NT2/D1 (cell line): Measurements from ENCODE around the gene ENPP6.
"Not testable (repeated sequence)": the region's sequence is repeated elsewhere in the genome, so short reads cannot be mapped to it uniquely, and the experiment has no call there.

Experiments
- DNase-seq: peaks from one replicate; pipeline ENCODE4 v3.0.0-alpha.2; 2011; ENCODE audit warnings: low read depth, low spot score
- H3K27me3 ChIP-seq: 2 replicates; pipeline ENCODE4 v1.6.0; 2011; ENCODE audit warnings: mild to moderate bottlenecking; ENCODE audit not compliant: insufficient read length, insufficient read depth
- H3K36me3 ChIP-seq: 2 replicates; pipeline ENCODE4 v1.6.1; 2011; ENCODE audit warnings: mild to moderate bottlenecking, low read length, mixed read lengths; ENCODE audit not compliant: insufficient read depth, insufficient read length
- H3K4me1 ChIP-seq: 2 replicates; pipeline ENCODE4 v1.5.1; 2011; ENCODE audit not compliant: insufficient read depth, insufficient read length
- H3K4me3 ChIP-seq: 2 replicates; pipeline ENCODE4 v1.5.1; 2011; ENCODE audit warnings: low read depth; ENCODE audit not compliant: insufficient read length
- H3K9ac ChIP-seq: 2 replicates; pipeline ENCODE4 v1.6.0; 2011; ENCODE audit warnings: low read depth; ENCODE audit not compliant: insufficient read length
- H3K9me3 ChIP-seq: 2 replicates; pipeline ENCODE4 v1.5.1; 2011; ENCODE audit warnings: mild to moderate bottlenecking, low read length; ENCODE audit not compliant: insufficient read depth
- SUZ12 ChIP-seq: IDR thresholded peaks from 2 replicates; pipeline ENCODE4 v1.6.1; 2011; ENCODE audit not compliant: insufficient read length, insufficient read depth; ENCODE audit errors: extremely low read depth
- YY1 ChIP-seq: IDR thresholded peaks from 2 replicates; pipeline ENCODE4 v1.6.1; 2011; ENCODE audit not compliant: insufficient read length, insufficient read depth
- ZNF274 ChIP-seq: IDR thresholded peaks from 2 replicates; pipeline ENCODE4 v1.6.1; 2011; ENCODE audit warnings: mild to moderate bottlenecking, low read depth, low read length

ENPP6 gene

DNA sequence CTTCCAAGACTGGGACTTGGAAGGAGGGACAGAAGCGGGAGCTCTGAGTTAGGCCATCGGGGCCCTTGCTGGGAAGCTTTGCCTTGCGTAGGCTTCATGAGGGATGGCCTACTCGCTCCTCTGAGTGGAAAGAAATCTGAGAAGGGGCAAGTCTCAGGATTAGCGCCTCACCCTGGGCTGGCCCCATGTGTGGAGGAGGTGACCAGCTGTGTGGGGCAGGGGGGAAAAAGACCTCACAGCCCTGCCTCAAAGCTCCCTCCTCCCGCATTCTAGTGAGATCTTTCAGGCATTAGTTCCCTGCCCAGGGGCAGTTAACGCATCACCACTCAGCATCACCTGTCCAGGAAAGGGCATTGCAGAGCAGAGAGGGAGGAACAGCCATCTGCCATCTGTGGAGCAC is 156.1 kb downstream of the ENPP6 start:
- DNase-seq, result no peak
- Histone ChIP-seq H3K36me3 (no peaks in the 10 kb centered on the region), H3K4me3 (no peak overlapping the region), H3K9ac (no peak overlapping the region), H3K9me3 (no peaks in the 10 kb centered on the region), H3K27me3 (no peaks in the 10 kb centered on the region), H3K4me1 (no peaks in the 10 kb centered on the region)
- TF ChIP-seq ZNF274, result no peak
- no peak for TF ChIP-seq YY1
- TF ChIP-seq SUZ12, result no peak

DNA sequence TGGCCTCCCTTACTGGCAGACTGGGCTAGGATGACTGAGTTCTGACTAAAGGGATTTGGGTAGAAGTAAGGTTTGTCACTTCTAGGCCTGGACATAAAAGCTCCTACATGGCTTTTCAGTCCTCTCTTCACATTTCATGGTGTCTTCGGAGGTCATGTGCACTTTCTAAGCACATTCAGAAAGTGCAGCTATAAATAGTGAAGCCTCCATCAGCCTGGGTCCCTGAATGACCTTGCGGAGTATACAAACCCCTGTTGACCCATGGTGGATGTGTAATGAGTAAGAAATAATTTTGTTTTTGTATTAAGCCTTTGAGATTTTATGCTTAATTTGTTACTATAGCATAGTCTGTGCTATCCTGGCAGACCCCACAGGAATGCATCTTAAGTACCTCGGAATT is 158.6 kb downstream of the ENPP6 start:
- no peak overlapping the region for H3K4me3 ChIP-seq
- no peak for TF ChIP-seq SUZ12
- H3K9ac ChIP-seq, result no peak overlapping the region
- no peaks in the 10 kb centered on the region for H3K27me3 ChIP-seq
- no peaks in the 10 kb centered on the region for H3K4me1 ChIP-seq
- no peak for DNase-seq
- H3K36me3 ChIP-seq, result no peaks in the 10 kb centered on the region
- H3K9me3 ChIP-seq, result no peaks in the 10 kb centered on the region

GRCh38 chr4:184058026-184058425 is 159.6 kb downstream of the ENPP6 start:
- no peak overlapping the region for H3K4me3 ChIP-seq
- H3K27me3 ChIP-seq, result no peaks in the 10 kb centered on the region
- H3K36me3 ChIP-seq, result no peaks in the 10 kb centered on the region
- H3K9ac ChIP-seq, result no peak overlapping the region
- no peaks in the 10 kb centered on the region for H3K4me1 ChIP-seq
- no peak for DNase-seq
- H3K9me3 ChIP-seq, result no peaks in the 10 kb centered on the region
- TF ChIP-seq SUZ12, result no peak
- no peak for TF ChIP-seq YY1
- no peak for TF ChIP-seq ZNF274

DNA sequence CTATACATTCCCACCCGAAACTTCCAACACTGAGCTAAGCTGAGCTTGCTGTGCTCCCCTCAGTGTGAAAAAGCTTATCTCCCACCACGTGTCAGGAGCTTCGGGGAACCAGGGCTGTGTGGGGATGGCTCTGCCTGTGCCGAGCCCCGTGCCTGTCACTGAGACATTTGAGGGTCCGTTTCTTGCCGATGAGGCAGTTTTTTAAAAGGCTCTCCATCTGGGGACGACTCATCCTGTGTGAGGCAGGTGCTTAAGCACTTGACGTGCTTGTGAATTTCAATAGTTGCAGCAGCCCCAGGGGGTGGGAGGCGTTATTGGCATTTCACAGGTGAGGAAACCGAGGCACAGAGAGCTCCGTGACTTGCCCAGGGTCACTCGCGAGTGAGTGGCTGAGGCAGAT is 160.8 kb downstream of the ENPP6 start:
- Histone ChIP-seq H3K4me1 (no peaks in the 10 kb centered on the region), H3K9ac (no peak overlapping the region), H3K27me3 (no peaks in the 10 kb centered on the region), H3K36me3 (no peaks in the 10 kb centered on the region), H3K4me3 (no peak overlapping the region), H3K9me3 (no peaks in the 10 kb centered on the region)
- TF ChIP-seq YY1, result no peak
- no peak for TF ChIP-seq SUZ12
- TF ChIP-seq ZNF274, result no peak
- no peak for DNase-seq

- no peaks in the 10 kb centered on the region for H3K27me3 ChIP-seq
- DNase-seq, result no peak
These were observed 164.2 kb downstream of the ENPP6 start for GRCh38 chr4:184053434-184053833.

GRCh38 chr4:184052616-184053015 is 165.1 kb downstream of the ENPP6 start:
- Histone ChIP-seq H3K9ac (no peak overlapping the region), H3K9me3 (no peaks in the 10 kb centered on the region), H3K27me3 (no peaks in the 10 kb centered on the region), H3K36me3 (no peaks in the 10 kb centered on the region), H3K4me3 (no peak overlapping the region), H3K4me1 (no peaks in the 10 kb centered on the region)
- DNase-seq, result no peak
- TF ChIP-seq ZNF274 (no peak), SUZ12 (no peak)

More at GRCh38 chr4:184053434-184053833, 164.2 kb downstream of the ENPP6 start:
- no peaks in the 10 kb centered on the region for H3K4me1 ChIP-seq
- H3K4me3 ChIP-seq, result no peak overlapping the region
- H3K36me3 ChIP-seq, result no peaks in the 10 kb centered on the region
- H3K9ac ChIP-seq, result no peak overlapping the region
- no peaks in the 10 kb centered on the region for H3K9me3 ChIP-seq
- no peak for TF ChIP-seq YY1
- no peak for TF ChIP-seq SUZ12
- no peak for TF ChIP-seq ZNF274

DNA sequence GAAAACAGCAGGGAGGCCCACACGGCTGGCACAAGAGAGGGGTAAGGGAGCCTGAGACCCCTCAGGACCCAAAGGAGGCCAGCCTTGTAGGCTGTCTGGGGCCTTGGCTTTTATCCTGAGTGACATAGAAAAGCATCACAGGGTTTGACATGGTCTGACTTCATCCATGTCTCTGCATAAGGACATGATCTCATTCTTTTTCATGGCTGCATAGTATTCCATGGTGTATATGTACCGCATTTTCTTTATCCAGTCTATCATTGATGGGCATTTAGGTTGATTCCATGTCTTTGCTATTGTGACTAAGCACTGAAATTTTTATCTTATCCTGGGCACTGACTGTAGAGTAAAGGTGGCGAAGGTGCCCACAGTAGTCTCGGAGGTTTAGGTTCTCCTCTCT is 166.4 kb downstream of the ENPP6 start:
- H3K9me3 ChIP-seq, H3K36me3 ChIP-seq, H3K27me3 ChIP-seq, DNase-seq, H3K4me1 ChIP-seq, H3K4me3 ChIP-seq, H3K9ac ChIP-seq: not testable (repeated sequence)

DNA sequence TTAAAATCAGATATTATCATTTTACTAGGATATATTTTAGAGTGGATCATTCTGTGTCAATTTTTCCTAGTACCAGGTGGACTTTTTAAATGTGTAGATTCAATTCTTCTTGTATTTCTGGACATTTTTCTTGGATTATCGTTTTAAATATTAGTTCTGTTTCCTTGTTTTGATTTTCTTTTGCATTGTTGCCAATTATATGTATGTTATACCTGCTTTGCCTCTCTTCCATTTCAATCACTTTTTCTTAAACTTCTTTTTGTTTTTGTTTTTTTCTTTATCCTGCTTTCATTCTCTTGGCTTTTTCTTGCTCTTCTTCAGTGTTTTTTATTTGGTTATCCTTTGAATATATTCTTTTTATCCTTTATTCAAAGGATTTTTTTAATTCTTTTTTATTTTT is 171.5 kb downstream of the ENPP6 start:
- Histone ChIP-seq H3K9ac (no peak overlapping the region), H3K27me3 (no peaks in the 10 kb centered on the region), H3K4me3 (no peak overlapping the region), H3K9me3 (peaks cover 22% of the 10 kb centered on the region), H3K36me3 (no peaks in the 10 kb centered on the region), H3K4me1 (no peaks in the 10 kb centered on the region)
- TF ChIP-seq ZNF274, result no peak
- no peak for TF ChIP-seq SUZ12
- no peak for TF ChIP-seq YY1
- DNase-seq, result no peak
